ENCODE data around the gene SCLT1.
"Not testable (repeated sequence)": the region's sequence is repeated elsewhere in the genome, so short reads cannot be mapped to it uniquely, and the experiment has no call there.

Gene SCLT1
- total RNA-seq, result 21.7 to 57.8 (median 36.1) reads per million in 9 experiments

GRCh38 chr4:129093191-129093920 is at the start of gene SCLT1:
TSS of gene SCLT1 (minus strand) at chr4:129093539. CDS start at chr4:129093103, 436 bp downstream.
- Mint-ChIP-seq H3K27ac (no peak within 1 kb of the TSS), H3K36me3 (ENCODE audit: insufficient read depth) (no peaks in the 10 kb centered on the region), H3K4me3 (no peak within 1 kb of the TSS), H3K27me3 (no peaks in the 10 kb centered on the region), H3K9me3 (no peaks in the 10 kb centered on the region), H3K4me1 (ENCODE audit: low read depth in 2 of 2) (peaks cover 21 to 33% of the 10 kb centered on the region in 2 donors)
- peak; percentile 91 for ATAC-seq (replicated peaks)
- peak; percentile 96 to 97 (median 97) for DNase-seq

GRCh38 chr4:129140521-129140920 is 47.2 kb upstream of the SCLT1 start:
- DNase-seq, result no peak
- no peaks in the 10 kb centered on the region for H3K9me3 Mint-ChIP-seq

GRCh38 chr4:129138810-129139496 is 45.6 kb upstream of the SCLT1 start:
- H3K27me3 Mint-ChIP-seq, result peaks cover 0 to 6% of the 10 kb centered on the region in 2 donors
- DNase-seq (no peak), ATAC-seq (replicated peaks) (no peak)
- H3K9me3 Mint-ChIP-seq, result no peaks in the 10 kb centered on the region
- H3K36me3 Mint-ChIP-seq (ENCODE audit: insufficient read depth), result no peaks in the 10 kb centered on the region
- no peaks in the 10 kb centered on the region for H3K4me1 Mint-ChIP-seq (ENCODE audit: low read depth in 2 of 2)
- no peak overlapping the region for H3K4me3 Mint-ChIP-seq
- no peak overlapping the region for H3K27ac Mint-ChIP-seq

More at GRCh38 chr4:129140521-129140920, 47.2 kb upstream of the SCLT1 start:
- H3K4me3 Mint-ChIP-seq, result no peak overlapping the region
- H3K4me1 Mint-ChIP-seq (ENCODE audit: low read depth in 2 of 2), result no peaks in the 10 kb centered on the region
- ATAC-seq (replicated peaks), result no peak
- H3K36me3 Mint-ChIP-seq (ENCODE audit: insufficient read depth), result no peaks in the 10 kb centered on the region
- no peak overlapping the region for H3K27ac Mint-ChIP-seq
- H3K27me3 Mint-ChIP-seq, result peaks cover 0 to 11% of the 10 kb centered on the region in 2 donors

- ATAC-seq (replicated peaks) (no peak), DNase-seq (no peak)
- Mint-ChIP-seq H3K9me3 (peaks cover 0 to 6% of the 10 kb centered on the region in 2 donors), H3K36me3 (ENCODE audit: insufficient read depth) (no peaks in the 10 kb centered on the region), H3K27me3 (peaks cover 0 to 6% of the 10 kb centered on the region in 2 donors), H3K4me3 (no peak overlapping the region), H3K4me1 (ENCODE audit: low read depth in 2 of 2) (no peaks in the 10 kb centered on the region), H3K27ac (no peak overlapping the region)
These were observed 43.1 kb upstream of the SCLT1 start for GRCh38 chr4:129136433-129136832.

GRCh38 chr4:129131343-129131742 is 38.0 kb upstream of the SCLT1 start:
- no peaks in the 10 kb centered on the region for H3K36me3 Mint-ChIP-seq (ENCODE audit: insufficient read depth)
- H3K27ac Mint-ChIP-seq, result no peak overlapping the region
- H3K4me1 Mint-ChIP-seq (ENCODE audit: low read depth in 2 of 2), result no peaks in the 10 kb centered on the region
- ATAC-seq (replicated peaks) (no peak), DNase-seq (no peak)
- no peaks in the 10 kb centered on the region for H3K27me3 Mint-ChIP-seq
- H3K4me3 Mint-ChIP-seq, result no peak overlapping the region
- peaks cover 0 to 7% of the 10 kb centered on the region in 2 donors for H3K9me3 Mint-ChIP-seq

GRCh38 chr4:129129143-129129542 is 35.8 kb upstream of the SCLT1 start:
- Mint-ChIP-seq H3K36me3 (ENCODE audit: insufficient read depth) (no peaks in the 10 kb centered on the region), H3K4me3 (no peak overlapping the region)

GRCh38 chr4:129126614-129127013 is 33.3 kb upstream of the SCLT1 start:
- not testable (repeated sequence) for DNase-seq; H3K4me3 Mint-ChIP-seq; H3K4me1 Mint-ChIP-seq (ENCODE audit: low read depth in 2 of 2); H3K27ac Mint-ChIP-seq; H3K9me3 Mint-ChIP-seq; H3K36me3 Mint-ChIP-seq (ENCODE audit: insufficient read depth); ATAC-seq (replicated peaks); H3K27me3 Mint-ChIP-seq

More at GRCh38 chr4:129129143-129129542, 35.8 kb upstream of the SCLT1 start:
- no peaks in the 10 kb centered on the region for H3K4me1 Mint-ChIP-seq (ENCODE audit: low read depth in 2 of 2)
- DNase-seq (no peak), ATAC-seq (replicated peaks) (no peak)
- peaks cover 0 to 7% of the 10 kb centered on the region in 2 donors for H3K9me3 Mint-ChIP-seq
- H3K27ac Mint-ChIP-seq, result no peak overlapping the region
- no peaks in the 10 kb centered on the region for H3K27me3 Mint-ChIP-seq

- no peaks in the 10 kb centered on the region for H3K9me3 Mint-ChIP-seq
- H3K36me3 Mint-ChIP-seq (ENCODE audit: insufficient read depth), result no peaks in the 10 kb centered on the region
- H3K27me3 Mint-ChIP-seq, result no peaks in the 10 kb centered on the region
- H3K4me1 Mint-ChIP-seq (ENCODE audit: low read depth in 2 of 2), result no peaks in the 10 kb centered on the region
- no peak overlapping the region for H3K27ac Mint-ChIP-seq
- H3K4me3 Mint-ChIP-seq, result no peak overlapping the region
- DNase-seq (no peak), ATAC-seq (replicated peaks) (no peak)
These were observed 24.4 kb upstream of the SCLT1 start for GRCh38 chr4:129117705-129118104.

- no peak overlapping the region for H3K4me3 Mint-ChIP-seq
- H3K9me3 Mint-ChIP-seq, result no peaks in the 10 kb centered on the region
- H3K4me1 Mint-ChIP-seq (ENCODE audit: low read depth in 2 of 2), result no peaks in the 10 kb centered on the region
- DNase-seq (no peak), ATAC-seq (replicated peaks) (no peak)
- H3K36me3 Mint-ChIP-seq (ENCODE audit: insufficient read depth), result no peaks in the 10 kb centered on the region
- no peaks in the 10 kb centered on the region for H3K27me3 Mint-ChIP-seq
- no peak overlapping the region for H3K27ac Mint-ChIP-seq
These were observed 20.6 kb upstream of the SCLT1 start for GRCh38 chr4:129113919-129114318.

GRCh38 chr4:129113434-129113833 is 20.1 kb upstream of the SCLT1 start:
- H3K9me3 Mint-ChIP-seq, result no peaks in the 10 kb centered on the region
- H3K4me3 Mint-ChIP-seq, result no peak overlapping the region
- H3K27ac Mint-ChIP-seq, result no peak overlapping the region
- DNase-seq (no peak), ATAC-seq (replicated peaks) (no peak)
- no peaks in the 10 kb centered on the region for H3K36me3 Mint-ChIP-seq (ENCODE audit: insufficient read depth)
- no peaks in the 10 kb centered on the region for H3K27me3 Mint-ChIP-seq
- H3K4me1 Mint-ChIP-seq (ENCODE audit: low read depth in 2 of 2), result no peaks in the 10 kb centered on the region

- no peak for ATAC-seq (replicated peaks)
- Mint-ChIP-seq H3K36me3 (ENCODE audit: insufficient read depth) (no peaks in the 10 kb centered on the region), H3K4me3 (no peak overlapping the region), H3K27ac (no peak overlapping the region), H3K27me3 (no peaks in the 10 kb centered on the region), H3K4me1 (ENCODE audit: low read depth in 2 of 2) (no peaks in the 10 kb centered on the region), H3K9me3 (no peaks in the 10 kb centered on the region)
- no peak for DNase-seq
These were observed 18.6 kb upstream of the SCLT1 start for GRCh38 chr4:129111919-129112318.

- no peak overlapping the region for H3K27ac Mint-ChIP-seq
- no peaks in the 10 kb centered on the region for H3K27me3 Mint-ChIP-seq
- no peaks in the 10 kb centered on the region for H3K9me3 Mint-ChIP-seq
- DNase-seq (no peak), ATAC-seq (replicated peaks) (no peak)
- no peaks in the 10 kb centered on the region for H3K4me1 Mint-ChIP-seq (ENCODE audit: low read depth in 2 of 2)
- H3K4me3 Mint-ChIP-seq, result no peak overlapping the region
- no peaks in the 10 kb centered on the region for H3K36me3 Mint-ChIP-seq (ENCODE audit: insufficient read depth)
These were observed 17.6 kb upstream of the SCLT1 start for GRCh38 chr4:129110931-129111330.

GRCh38 chr4:129109965-129110824 is 16.9 kb upstream of the SCLT1 start:
- Mint-ChIP-seq H3K4me1 (ENCODE audit: low read depth in 2 of 2) (no peaks in the 10 kb centered on the region), H3K4me3 (no peak overlapping the region), H3K27me3 (no peaks in the 10 kb centered on the region), H3K9me3 (no peaks in the 10 kb centered on the region), H3K27ac (no peak overlapping the region), H3K36me3 (ENCODE audit: insufficient read depth) (no peaks in the 10 kb centered on the region)
- ATAC-seq (replicated peaks) (no peak), DNase-seq (no peak)
